ENCODE data around the gene THY1.
"Not testable (repeated sequence)": the region's sequence is repeated elsewhere in the genome, so short reads cannot be mapped to it uniquely, and the experiment has no call there.

Gene THY1

GRCh38 chr11:119415966-119416365 lies 7.0 kb downstream of the THY1 start:
- ATAC-seq: no peak

GRCh38 chr11:119415517-119415916 lies 7.5 kb downstream of the THY1 start:
- Mint-ChIP-seq H3K27ac (no peak overlapping the region), H3K36me3 (no peaks in the 10 kb centered on the region), H3K4me1 (no peaks in the 10 kb centered on the region), H3K4me3 (no peak overlapping the region), H3K9me3 (peaks cover 2% of the 10 kb centered on the region)
- no peak for ATAC-seq
- DNase-seq (ENCODE audit: low spot score in 2 of 2): peak in 1 of 2 donors; percentile 40

More at GRCh38 chr11:119415966-119416365, 7.0 kb downstream of the THY1 start:
- peaks cover 2% of the 10 kb centered on the region for H3K9me3 Mint-ChIP-seq
- no peaks in the 10 kb centered on the region for H3K4me1 Mint-ChIP-seq
- no peaks in the 10 kb centered on the region for H3K36me3 Mint-ChIP-seq
- DNase-seq (ENCODE audit: low spot score in 2 of 2): no peak
- no peak overlapping the region for H3K27ac Mint-ChIP-seq
- no peak overlapping the region for H3K4me3 Mint-ChIP-seq

- DNase-seq (ENCODE audit: low spot score in 2 of 2) (no peak), ATAC-seq (no peak)
- Mint-ChIP-seq H3K4me1 (no peaks in the 10 kb centered on the region), H3K9me3 (peaks cover 2% of the 10 kb centered on the region), H3K36me3 (no peaks in the 10 kb centered on the region), H3K4me3 (no peak overlapping the region), H3K27ac (no peak overlapping the region)
Observed at GRCh38 chr11:119414734-119415133, 8.2 kb downstream of the THY1 start.

GRCh38 chr11:119414321-119414720 lies 8.7 kb downstream of the THY1 start:
- H3K27ac Mint-ChIP-seq: no peak overlapping the region
- DNase-seq (ENCODE audit: low spot score in 2 of 2): no peak

GRCh38 chr11:119412072-119412471 lies 10.9 kb downstream of the THY1 start:
- H3K36me3 Mint-ChIP-seq: no peaks in the 10 kb centered on the region
- no peak for DNase-seq (ENCODE audit: low spot score in 2 of 2)
- no peak overlapping the region for H3K27ac Mint-ChIP-seq
- no peaks in the 10 kb centered on the region for H3K4me1 Mint-ChIP-seq
- no peak overlapping the region for H3K4me3 Mint-ChIP-seq
- peaks cover 2% of the 10 kb centered on the region for H3K9me3 Mint-ChIP-seq
- no peak for ATAC-seq

More at GRCh38 chr11:119414321-119414720, 8.7 kb downstream of the THY1 start:
- H3K9me3 Mint-ChIP-seq: peaks cover 2% of the 10 kb centered on the region
- H3K36me3 Mint-ChIP-seq: no peaks in the 10 kb centered on the region
- no peaks in the 10 kb centered on the region for H3K4me1 Mint-ChIP-seq
- H3K4me3 Mint-ChIP-seq: no peak overlapping the region
- ATAC-seq: no peak

- no peaks in the 10 kb centered on the region for H3K4me1 Mint-ChIP-seq
- H3K27ac Mint-ChIP-seq: no peak overlapping the region
- ATAC-seq: no peak
- no peak overlapping the region for H3K4me3 Mint-ChIP-seq
- H3K36me3 Mint-ChIP-seq: no peaks in the 10 kb centered on the region
- H3K9me3 Mint-ChIP-seq: peaks cover 2% of the 10 kb centered on the region
- no peak for DNase-seq (ENCODE audit: low spot score in 2 of 2)
Observed at GRCh38 chr11:119410501-119410900, 12.5 kb downstream of the THY1 start.

GRCh38 chr11:119409731-119410130 lies 13.2 kb downstream of the THY1 start:
- no peak for ATAC-seq
- Mint-ChIP-seq H3K36me3 (no peaks in the 10 kb centered on the region), H3K4me3 (no peak overlapping the region), H3K9me3 (peaks cover 2% of the 10 kb centered on the region), H3K27ac (no peak overlapping the region), H3K4me1 (no peaks in the 10 kb centered on the region)
- DNase-seq (ENCODE audit: low spot score in 2 of 2): no peak

- Mint-ChIP-seq H3K4me1 (no peaks in the 10 kb centered on the region), H3K27ac (no peak overlapping the region), H3K9me3 (no peaks in the 10 kb centered on the region), H3K36me3 (no peaks in the 10 kb centered on the region), H3K4me3 (no peak overlapping the region)
- ATAC-seq (no peak), DNase-seq (ENCODE audit: low spot score in 2 of 2) (no peak)
Observed at GRCh38 chr11:119406005-119406404, 17.0 kb downstream of the THY1 start.

GRCh38 chr11:119405448-119405847 lies 17.5 kb downstream of the THY1 start:
- not testable (repeated sequence) for H3K4me3 Mint-ChIP-seq; H3K27ac Mint-ChIP-seq; H3K9me3 Mint-ChIP-seq; ATAC-seq; H3K36me3 Mint-ChIP-seq; DNase-seq (ENCODE audit: low spot score in 2 of 2); H3K4me1 Mint-ChIP-seq

GRCh38 chr11:119404872-119405271 lies 18.1 kb downstream of the THY1 start:
- ATAC-seq: no peak
- Mint-ChIP-seq H3K36me3 (no peaks in the 10 kb centered on the region), H3K27ac (no peak overlapping the region), H3K4me1 (no peaks in the 10 kb centered on the region), H3K4me3 (no peak overlapping the region), H3K9me3 (no peaks in the 10 kb centered on the region)
- DNase-seq (ENCODE audit: low spot score in 2 of 2): no peak

- no peak overlapping the region for H3K4me3 Mint-ChIP-seq
- H3K9me3 Mint-ChIP-seq: peaks cover 14% of the 10 kb centered on the region
- H3K4me1 Mint-ChIP-seq: no peaks in the 10 kb centered on the region
- no peaks in the 10 kb centered on the region for H3K36me3 Mint-ChIP-seq
- ATAC-seq: no peak
- DNase-seq (ENCODE audit: low spot score in 2 of 2): no peak
- no peak overlapping the region for H3K27ac Mint-ChIP-seq
Observed at GRCh38 chr11:119403021-119403420, 20.0 kb downstream of the THY1 start.

GRCh38 chr11:119402470-119402869 lies 20.5 kb downstream of the THY1 start:
- Mint-ChIP-seq H3K9me3 (peaks cover 20% of the 10 kb centered on the region), H3K27ac (no peak overlapping the region), H3K4me1 (no peaks in the 10 kb centered on the region), H3K4me3 (no peak overlapping the region), H3K36me3 (no peaks in the 10 kb centered on the region)
- no peak for ATAC-seq
- no peak for DNase-seq (ENCODE audit: low spot score in 2 of 2)

GRCh38 chr11:119400860-119401259 lies 22.1 kb downstream of the THY1 start:
- Mint-ChIP-seq H3K4me3 (no peak overlapping the region), H3K9me3 (peaks cover 20% of the 10 kb centered on the region), H3K4me1 (no peaks in the 10 kb centered on the region), H3K36me3 (no peaks in the 10 kb centered on the region), H3K27ac (no peak overlapping the region)
- no peak for ATAC-seq
- no peak for DNase-seq (ENCODE audit: low spot score in 2 of 2)

- Mint-ChIP-seq H3K9me3 (peaks cover 20% of the 10 kb centered on the region), H3K4me3 (no peak overlapping the region), H3K36me3 (no peaks in the 10 kb centered on the region), H3K4me1 (no peaks in the 10 kb centered on the region), H3K27ac (no peak overlapping the region)
- ATAC-seq (no peak), DNase-seq (ENCODE audit: low spot score in 2 of 2) (no peak)
Observed at GRCh38 chr11:119397740-119398139, 25.2 kb downstream of the THY1 start.

- Mint-ChIP-seq H3K4me3 (no peak overlapping the region), H3K9me3 (peaks cover 20% of the 10 kb centered on the region), H3K36me3 (no peaks in the 10 kb centered on the region), H3K27ac (no peak overlapping the region), H3K4me1 (no peaks in the 10 kb centered on the region)
- ATAC-seq (no peak), DNase-seq (ENCODE audit: low spot score in 2 of 2) (no peak)
Observed at GRCh38 chr11:119396835-119397234, 26.1 kb downstream of the THY1 start.

- Mint-ChIP-seq H3K36me3 (no peaks in the 10 kb centered on the region), H3K9me3 (no peaks in the 10 kb centered on the region), H3K4me1 (no peaks in the 10 kb centered on the region), H3K4me3 (no peak overlapping the region), H3K27ac (no peak overlapping the region)
- ATAC-seq: no peak
- DNase-seq (ENCODE audit: low spot score in 2 of 2): no peak
Observed at GRCh38 chr11:119391275-119391674, 31.7 kb downstream of the THY1 start.

GRCh38 chr11:119389611-119390254 lies 33.2 kb downstream of the THY1 start:
- Mint-ChIP-seq H3K9me3 (no peaks in the 10 kb centered on the region), H3K27ac (no peak overlapping the region), H3K4me1 (no peaks in the 10 kb centered on the region), H3K4me3 (no peak overlapping the region), H3K36me3 (no peaks in the 10 kb centered on the region)
- DNase-seq (ENCODE audit: low spot score in 2 of 2) (no peak), ATAC-seq (no peak)

Measured in stimulated activated effector memory CD8-positive, alpha-beta T cell treated with anti-CD3 and anti-CD28 coated beads, Interleukin-12 subunit alpha, Interleukin-12 subunit beta, amount 100 ng/mL, for 72 hours (primary cell).